ENCODE measurements around the gene SMARCD3.

DNA sequence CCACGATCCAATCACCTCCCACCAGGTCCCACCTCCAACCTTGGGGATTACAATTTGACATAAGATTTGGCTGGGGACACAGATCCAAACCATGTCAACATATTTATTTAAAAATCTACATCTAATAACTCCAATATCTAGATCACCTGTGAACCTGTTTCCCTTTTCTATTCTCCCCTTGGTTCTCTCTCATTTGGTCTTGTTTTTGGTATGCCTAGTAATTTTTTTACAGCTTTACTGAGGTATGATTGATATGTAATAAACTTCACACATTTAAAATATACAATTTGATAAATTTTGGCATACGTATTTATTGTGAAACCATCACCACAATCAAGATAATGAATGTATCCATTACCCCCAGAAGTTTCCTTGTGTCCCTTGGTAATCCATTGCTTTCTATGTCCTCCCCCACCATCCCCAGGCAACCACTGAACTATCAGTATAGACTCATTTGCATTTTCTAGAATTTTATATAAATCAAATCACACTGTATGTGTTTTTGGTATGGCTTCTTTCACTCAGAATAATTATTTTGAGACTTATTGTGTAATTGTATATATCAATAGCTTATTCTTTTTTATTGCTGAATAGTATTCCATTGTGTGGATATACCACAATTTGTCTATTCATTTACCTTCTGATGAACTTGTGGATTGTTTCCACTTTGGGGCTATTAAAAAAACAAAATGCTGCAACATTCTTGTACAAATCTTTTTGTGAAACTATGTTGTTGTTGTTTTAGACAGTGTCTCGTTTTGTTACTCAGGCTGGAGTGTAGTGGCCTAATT, 47.9 kb upstream of the SMARCD3 start:
- TF ChIP-seq, protein P1, sequence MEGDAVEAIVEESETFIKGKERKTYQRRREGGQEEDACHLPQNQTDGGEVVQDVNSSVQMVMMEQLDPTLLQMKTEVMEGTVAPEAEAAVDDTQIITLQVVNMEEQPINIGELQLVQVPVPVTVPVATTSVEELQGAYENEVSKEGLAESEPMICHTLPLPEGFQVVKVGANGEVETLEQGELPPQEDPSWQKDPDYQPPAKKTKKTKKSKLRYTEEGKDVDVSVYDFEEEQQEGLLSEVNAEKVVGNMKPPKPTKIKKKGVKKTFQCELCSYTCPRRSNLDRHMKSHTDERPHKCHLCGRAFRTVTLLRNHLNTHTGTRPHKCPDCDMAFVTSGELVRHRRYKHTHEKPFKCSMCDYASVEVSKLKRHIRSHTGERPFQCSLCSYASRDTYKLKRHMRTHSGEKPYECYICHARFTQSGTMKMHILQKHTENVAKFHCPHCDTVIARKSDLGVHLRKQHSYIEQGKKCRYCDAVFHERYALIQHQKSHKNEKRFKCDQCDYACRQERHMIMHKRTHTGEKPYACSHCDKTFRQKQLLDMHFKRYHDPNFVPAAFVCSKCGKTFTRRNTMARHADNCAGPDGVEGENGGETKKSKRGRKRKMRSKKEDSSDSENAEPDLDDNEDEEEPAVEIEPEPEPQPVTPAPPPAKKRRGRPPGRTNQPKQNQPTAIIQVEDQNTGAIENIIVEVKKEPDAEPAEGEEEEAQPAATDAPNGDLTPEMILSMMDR (IDR thresholded peaks at IDR 0.05), result no peak
- no peak for TF ChIP-seq POLR2A (IDR thresholded peaks at IDR 0.05)
